HEK293 (cell line): ENCODE measurements around the gene RDM1.

Source experiments
- CTCF ChIA-PET: fragments of 350-600 bp; formaldehyde crosslinking; extraction: SDS; loops from one replicate; lab custom pipeline; 2021; ENCODE audit warnings: antibody characterized with exemption; lab: Yijun Ruan, JAX
- POLR2A ChIA-PET: fragments of 300-600 bp; formaldehyde crosslinking; extraction: SDS; loops from one replicate; lab custom pipeline; 2020; ENCODE audit warnings: antibody characterized with exemption, inconsistent platforms; lab: Yijun Ruan, JAX
- H3K27ac ChIP-seq: fragments of 200-500 bp; sonication (Bioruptor generic); 2 replicates; pipeline ENCODE4 v1.5.1; 2014; ENCODE audit warnings: low read depth, low read length, control low read depth, inconsistent platforms; ENCODE audit errors: extremely low read depth
- H3K36me3 ChIP-seq, 2 experiments: fragments of 200-500 bp in 1 of 2; sonication (Bioruptor generic) in 1 of 2; 1 replicate in 1 of 2; 2 replicates in 1 of 2; pipeline ENCODE4 v1.5.1; 2014 to 2017; ENCODE audit warnings: inconsistent platforms in 2 of 2, low read length in 2 of 2; ENCODE audit not compliant: control insufficient read depth in 2 of 2, insufficient read depth in 1 of 2
- H3K4me1 ChIP-seq: fragments of 200-500 bp; sonication (Bioruptor generic); 2 replicates; pipeline ENCODE4 v1.5.1; 2014; ENCODE audit warnings: mild to moderate bottlenecking, low read length, inconsistent platforms; ENCODE audit not compliant: control insufficient read depth, insufficient read depth
- H3K4me3 ChIP-seq: 2 replicates; pipeline ENCODE4 v1.5.1; 2011; ENCODE audit warnings: low read depth, mild to moderate bottlenecking, control low read depth, low read length, moderate library complexity
- H3K9me3 ChIP-seq: fragments of 200-500 bp; sonication (Bioruptor generic); 2 replicates; pipeline ENCODE4 v1.5.1; 2014; ENCODE audit warnings: low read depth, low read length, inconsistent platforms; ENCODE audit not compliant: control insufficient read depth, insufficient read depth
- GFI1B ChIP-seq: fragments of 450-650 bp; formaldehyde crosslinking; IDR thresholded peaks from 2 replicates; pipeline ENCODE4 v1.5.1; 2016; ENCODE audit warnings: missing biosample characterization, missing genetic modification characterization
- HIC1 ChIP-seq: fragments of 450-650 bp; formaldehyde crosslinking; IDR thresholded peaks from 2 replicates; pipeline ENCODE4 v1.5.1; 2016; ENCODE audit warnings: missing biosample characterization, missing genetic modification characterization
- KLF17 ChIP-seq: fragments of 450-650 bp; formaldehyde crosslinking; IDR thresholded peaks from 2 replicates; pipeline ENCODE4 v1.5.1; 2016; ENCODE audit warnings: missing biosample characterization, missing genetic modification characterization
- OVOL3 ChIP-seq: fragments of 450-650 bp; formaldehyde crosslinking; IDR thresholded peaks from 2 replicates; pipeline ENCODE4 v1.5.1; 2016; ENCODE audit warnings: missing biosample characterization, missing genetic modification characterization
- WT1 ChIP-seq: fragments of 450-650 bp; formaldehyde crosslinking; IDR thresholded peaks from 2 replicates; pipeline ENCODE4 v1.5.1; 2016; ENCODE audit warnings: missing biosample characterization, missing genetic modification characterization
- ZBTB8A ChIP-seq: fragments of 450-650 bp; formaldehyde crosslinking; IDR thresholded peaks from 2 replicates; pipeline ENCODE4 v1.5.1; 2016; ENCODE audit warnings: missing biosample characterization, missing genetic modification characterization
- ZNF280D ChIP-seq: fragments of 450-650 bp; formaldehyde crosslinking; IDR thresholded peaks from 2 replicates; pipeline ENCODE4 v1.5.1; 2016; ENCODE audit warnings: missing biosample characterization, missing genetic modification characterization
- ZNF292 ChIP-seq: fragments of 450-650 bp; formaldehyde crosslinking; IDR thresholded peaks from 2 replicates; pipeline ENCODE4 v1.5.1; 2016; ENCODE audit warnings: low read depth, missing biosample characterization, missing genetic modification characterization, borderline replicate concordance
- ZNF354C ChIP-seq: fragments of 450-650 bp; formaldehyde crosslinking; IDR thresholded peaks from 2 replicates; pipeline ENCODE4 v1.5.1; 2016; ENCODE audit warnings: missing biosample characterization, missing genetic modification characterization, low read depth, borderline replicate concordance
- ZNF398 ChIP-seq: fragments of 450-650 bp; formaldehyde crosslinking; IDR thresholded peaks from 2 replicates; pipeline ENCODE4 v1.5.1; 2017; ENCODE audit warnings: missing biosample characterization, missing genetic modification characterization
- ZNF544 ChIP-seq: fragments of 450-650 bp; formaldehyde crosslinking; IDR thresholded peaks from 2 replicates; pipeline ENCODE4 v1.5.0; 2017; ENCODE audit warnings: missing biosample characterization, missing genetic modification characterization
- ZNF623 ChIP-seq: fragments of 450-650 bp; formaldehyde crosslinking; IDR thresholded peaks from 2 replicates; pipeline ENCODE4 v1.5.1; 2016; ENCODE audit warnings: missing biosample characterization, missing genetic modification characterization
- ZNF624 ChIP-seq: fragments of 450-650 bp; formaldehyde crosslinking; IDR thresholded peaks from 2 replicates; pipeline ENCODE4 v1.5.1; 2017; ENCODE audit warnings: missing biosample characterization, missing genetic modification characterization
- ZNF704 ChIP-seq: fragments of 450-650 bp; formaldehyde crosslinking; IDR thresholded peaks from 2 replicates; pipeline ENCODE4 v1.5.1; 2016; ENCODE audit warnings: missing biosample characterization, missing genetic modification characterization
- ZNF707 ChIP-seq: fragments of 450-650 bp; formaldehyde crosslinking; IDR thresholded peaks from 2 replicates; pipeline ENCODE4 v1.5.1; 2016; ENCODE audit warnings: missing biosample characterization, missing genetic modification characterization
- ZNF768 ChIP-seq: fragments of 450-650 bp; formaldehyde crosslinking; IDR thresholded peaks from 2 replicates; pipeline ENCODE4 v1.5.1; 2018; ENCODE audit warnings: missing biosample characterization, mild to moderate bottlenecking, missing genetic modification characterization
- ZNF837 ChIP-seq: fragments of 450-650 bp; formaldehyde crosslinking; IDR thresholded peaks from 2 replicates; pipeline ENCODE4 v1.5.1; 2016; ENCODE audit warnings: missing biosample characterization, missing genetic modification characterization
- ZSCAN18 ChIP-seq: fragments of 450-650 bp; formaldehyde crosslinking; IDR thresholded peaks from 2 replicates; pipeline ENCODE4 v1.5.1; 2016; ENCODE audit warnings: missing biosample characterization, missing genetic modification characterization
- ZSCAN23 ChIP-seq: fragments of 450-650 bp; formaldehyde crosslinking; IDR thresholded peaks from 2 replicates; pipeline ENCODE4 v1.5.1; 2016; ENCODE audit warnings: missing biosample characterization, missing genetic modification characterization

Gene RDM1

GRCh38 chr17:35923609-35924114, 6.9 kb downstream of the RDM1 start (continued):
- TF ChIP-seq ZNF280D (tag by site-specific recombination) (no peak), ZNF398 (tag by site-specific recombination) (no peak), ZNF544 (tag by site-specific recombination) (no peak), ZNF707 (no peak)

- H3K4me3 ChIP-seq, result no peak overlapping the region
- no peaks in the 10 kb centered on the region for H3K9me3 ChIP-seq
- H3K27ac ChIP-seq, result no peak overlapping the region
- POLR2A ChIA-PET, result no interaction called here
- CTCF ChIA-PET, result no interaction called here
- no peaks in the 10 kb centered on the region for H3K4me1 ChIP-seq
- TF ChIP-seq ZNF624 (tag by site-specific recombination), result no peak
- no peak for TF ChIP-seq HIC1 (tag by site-specific recombination)
- H3K36me3 ChIP-seq, result peaks cover 29 to 70% of the 10 kb centered on the region in 2 experiments
These were observed 10.3 kb downstream of the RDM1 start for GRCh38 chr17:35920229-35920628.

GRCh38 chr17:35918665-35919064, 11.9 kb downstream of the RDM1 start:
- ChIA-PET CTCF (no interaction called here), POLR2A (interaction anchor here (0.6 kb wide), 1 partner anchor 600 kb away, joined by 3 read pairs; no protein-coding TSS in a partner anchor)
- no peak overlapping the region for H3K27ac ChIP-seq
- no peaks in the 10 kb centered on the region for H3K4me1 ChIP-seq
- H3K9me3 ChIP-seq, result no peaks in the 10 kb centered on the region
- no peak overlapping the region for H3K4me3 ChIP-seq
- peaks cover 14 to 58% of the 10 kb centered on the region in 2 experiments for H3K36me3 ChIP-seq
- TF ChIP-seq ZNF704 (tag by site-specific recombination) (no peak), ZSCAN18 (tag by site-specific recombination) (no peak), ZNF623 (tag by site-specific recombination) (no peak), ZNF354C (tag by site-specific recombination) (no peak), GFI1B (tag by site-specific recombination) (no peak), ZNF768 (tag by site-specific recombination) (no peak), KLF17 (tag by site-specific recombination) (no peak), ZSCAN23 (no peak), OVOL3 (no peak), ZNF280D (tag by site-specific recombination) (no peak), WT1 (tag by site-specific recombination) (no peak), ZNF837 (tag by site-specific recombination) (no peak), ZBTB8A (tag by site-specific recombination) (no peak), ZNF292 (tag by site-specific recombination) (no peak)
